Natural killer cell treated with Interleukin-12 subunit alpha and Interleukin-12 subunit beta and Interleukin-15 and Interleukin-18, amount 100 ng/mL, for 72 hours (primary cell): ENCODE results near the gene AHDC1. TPM values are rescaled to one million over a fixed set of nuclear protein-coding genes. Genes with fewer than 3 reads are reported as not detected.

Source experiments
- ATAC-seq, 2 donors: fragments of 150-1000 bp; cut with Tn5 transposase in 1 of 2; sonication (Bioruptor Pico), chemical (Tn5 transposase) in 1 of 2; 2 replicates each; pipeline ENCODE4 v1.10.0; 2021
- DNase-seq: peaks from one replicate; pipeline ENCODE4 v3.0.0; 2022; ENCODE audit warnings: low spot score
- H3K27ac Mint-ChIP-seq, 2 donors: 1 replicate in 1 of 2; 2 replicates in 1 of 2; pipeline ENCODE4 v1.8.0; 2022; ENCODE audit warnings: mixed read lengths in 2 of 2, mild to moderate bottlenecking in 1 of 2, moderate library complexity in 1 of 2
- H3K27me3 Mint-ChIP-seq, 2 donors: 1 replicate in 1 of 2; 2 replicates in 1 of 2; pipeline ENCODE4 v1.8.0; 2022; ENCODE audit warnings: mixed read lengths in 2 of 2
- H3K36me3 Mint-ChIP-seq: one replicate; pipeline ENCODE4 v1.8.0; 2022; ENCODE audit warnings: mixed read lengths
- H3K4me1 Mint-ChIP-seq, 2 donors: 1 replicate in 1 of 2; 2 replicates in 1 of 2; pipeline ENCODE4 v1.8.0; 2022; ENCODE audit warnings: low read depth in 2 of 2, mixed read lengths in 2 of 2, mild to moderate bottlenecking in 1 of 2
- H3K4me3 Mint-ChIP-seq: one replicate; pipeline ENCODE4 v1.8.0; 2022; ENCODE audit warnings: mixed read lengths
- H3K9me3 Mint-ChIP-seq: 2 replicates; pipeline ENCODE4 v1.8.0; 2022; ENCODE audit warnings: mixed read lengths
- total RNA-seq, 2 donors: library from RNA; stranded (reverse); gene quantifications; one replicate each; pipeline ENCODE4 v1.2.3, GENCODE V29; 2022

AHDC1 gene
- total RNA-seq, 2 donors from 2014 or later, result 38.8 to 42.9 TPM

DNA sequence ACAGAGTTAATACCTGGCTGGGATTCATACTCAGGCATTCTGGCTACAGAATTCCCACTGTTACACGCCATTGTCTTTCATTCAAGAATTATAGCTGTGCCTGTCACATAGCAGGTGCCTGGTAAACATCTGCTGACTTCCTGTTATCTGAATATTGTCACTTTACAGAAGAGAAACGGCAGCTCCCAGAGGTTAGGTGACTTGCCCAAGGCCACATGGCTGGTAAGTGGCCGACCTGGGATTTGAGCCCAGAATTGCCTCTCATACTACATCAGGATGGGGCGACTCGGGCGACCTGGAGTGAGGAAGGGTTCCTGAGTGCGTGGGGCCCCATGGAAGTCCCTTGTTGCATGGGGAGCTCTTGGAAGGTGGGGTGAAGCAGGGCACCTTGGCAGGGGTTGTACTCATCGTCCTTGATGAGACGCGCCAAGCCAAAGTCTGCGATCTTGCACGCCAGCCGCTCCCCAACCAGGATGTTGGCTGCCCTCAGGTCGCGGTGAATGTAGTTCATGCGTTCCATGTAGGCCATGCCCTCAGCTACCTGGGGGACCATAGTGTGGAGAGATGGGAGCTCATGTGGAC lies 10.2 kb upstream of the AHDC1 start:
- Mint-ChIP-seq H3K36me3 (peaks cover 5% of the 10 kb centered on the region), H3K4me1 (peaks cover 59 to 61% of the 10 kb centered on the region in 2 donors), H3K27ac (peak overlapping the region in 1 of 2 donors; percentile 41), H3K9me3 (no peaks in the 10 kb centered on the region), H3K27me3 (no peaks in the 10 kb centered on the region), H3K4me3 (no peak overlapping the region)
- ATAC-seq (no peak), DNase-seq (no peak)

DNA sequence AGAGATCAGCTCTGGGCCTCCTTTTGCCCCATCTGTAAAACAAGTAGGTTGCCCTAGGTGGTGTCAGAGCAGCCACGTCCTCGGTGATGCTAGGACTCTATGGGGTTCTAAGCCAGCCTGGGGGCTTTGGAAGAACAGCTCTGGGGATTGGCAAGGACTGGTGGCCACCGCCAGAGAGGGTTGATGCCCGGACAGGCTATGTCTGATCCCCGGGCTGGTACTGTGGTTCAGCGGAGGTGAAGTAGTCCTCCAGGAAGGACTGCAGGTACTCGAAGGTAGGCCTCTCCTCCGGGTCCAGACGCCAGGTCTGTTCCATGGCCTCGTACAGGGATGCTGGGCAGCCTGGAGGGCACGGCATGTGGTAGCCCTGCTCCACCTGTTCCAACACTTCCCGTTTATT lies 8.8 kb upstream of the AHDC1 start:
- H3K27me3 Mint-ChIP-seq, result no peaks in the 10 kb centered on the region
- no peaks in the 10 kb centered on the region for H3K9me3 Mint-ChIP-seq
- no peak for ATAC-seq
- H3K27ac Mint-ChIP-seq, result peak overlapping the region in 1 of 2 donors; percentile 48
- DNase-seq, result no peak
- H3K4me1 Mint-ChIP-seq, result peaks cover 44 to 51% of the 10 kb centered on the region in 2 donors
- H3K36me3 Mint-ChIP-seq, result peaks cover 5% of the 10 kb centered on the region
- H3K4me3 Mint-ChIP-seq, result no peak overlapping the region

DNA sequence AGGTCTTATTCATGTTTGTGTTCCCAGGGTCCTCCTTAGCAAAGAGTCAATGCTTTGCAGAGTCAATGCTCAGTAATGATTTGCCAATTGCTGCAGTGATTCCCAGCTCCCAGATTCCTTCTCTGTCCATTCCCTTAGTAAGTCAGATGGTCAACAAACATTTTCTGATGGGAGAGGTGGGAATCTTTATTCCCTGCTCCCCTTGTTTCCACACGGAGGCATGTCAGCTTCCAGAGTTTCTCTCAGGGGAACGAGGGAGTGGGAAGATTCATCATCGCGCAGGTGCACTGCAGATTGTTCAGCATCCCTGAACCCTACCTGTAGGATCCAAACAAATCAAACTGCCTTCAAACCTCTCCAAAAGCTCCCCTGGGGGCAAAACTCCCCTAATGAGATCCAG lies 7.5 kb upstream of the AHDC1 start:
- Mint-ChIP-seq H3K4me3 (no peak overlapping the region), H3K4me1 (peaks cover 38 to 52% of the 10 kb centered on the region in 2 donors), H3K27ac (peak overlapping the region in 1 of 2 donors; percentile 48), H3K9me3 (no peaks in the 10 kb centered on the region), H3K27me3 (no peaks in the 10 kb centered on the region), H3K36me3 (no peaks in the 10 kb centered on the region)
- DNase-seq, result no peak
- ATAC-seq, result no peak

DNA sequence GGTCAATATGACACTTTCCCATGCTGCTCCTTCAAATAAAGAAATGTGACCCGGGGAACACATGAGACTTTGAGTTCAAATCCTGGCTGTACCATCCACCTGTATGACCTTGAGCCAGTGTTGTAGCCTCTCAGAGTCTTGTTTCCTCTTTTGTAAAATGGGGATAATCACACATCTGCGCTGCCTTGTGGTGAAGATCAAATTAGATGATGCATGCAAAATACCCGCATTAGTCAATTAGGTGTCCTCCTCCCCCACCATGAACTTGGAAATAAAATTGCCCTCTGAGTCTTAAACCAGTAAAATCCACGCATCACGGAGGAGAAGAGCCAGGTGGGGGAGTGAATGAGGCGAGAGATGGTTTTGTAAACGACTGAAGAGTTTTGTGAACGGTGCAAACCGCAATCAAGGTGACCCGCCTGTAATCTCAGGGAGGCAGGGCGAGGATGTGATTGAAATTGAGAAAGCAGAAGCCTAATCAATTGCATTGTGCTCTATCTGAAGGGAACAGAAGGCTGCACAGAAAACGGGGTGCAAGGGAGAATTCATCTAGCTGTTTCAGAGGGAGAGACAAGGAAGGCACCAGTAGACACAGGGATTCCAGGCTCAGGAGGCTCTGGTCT lies 5.8 kb upstream of the AHDC1 start:
- H3K36me3 Mint-ChIP-seq, result no peaks in the 10 kb centered on the region
- ATAC-seq (no peak), DNase-seq (no peak)
- peaks cover 41 to 52% of the 10 kb centered on the region in 2 donors for H3K4me1 Mint-ChIP-seq
- no peak overlapping the region for H3K4me3 Mint-ChIP-seq
- H3K27me3 Mint-ChIP-seq, result no peaks in the 10 kb centered on the region
- no peaks in the 10 kb centered on the region for H3K9me3 Mint-ChIP-seq
- H3K27ac Mint-ChIP-seq, result no peak overlapping the region

DNA sequence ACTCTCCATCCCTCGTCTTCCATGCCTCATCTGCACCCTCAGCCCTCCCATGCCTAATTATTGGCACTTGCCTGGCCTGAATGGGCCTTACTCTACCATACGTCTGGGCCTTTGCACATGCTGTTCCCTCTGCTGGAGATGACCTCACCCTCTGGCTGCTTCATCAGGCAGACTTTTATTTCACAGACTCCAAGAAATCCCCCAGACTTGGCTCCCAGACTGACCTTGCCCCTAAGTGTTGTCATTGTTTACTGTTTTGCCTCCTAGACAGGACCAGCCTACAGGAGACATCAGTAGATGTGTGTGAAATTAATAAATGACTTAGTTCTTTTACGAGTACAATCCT lies 5.2 kb upstream of the AHDC1 start:
- ATAC-seq (no peak), DNase-seq (no peak)

DNA sequence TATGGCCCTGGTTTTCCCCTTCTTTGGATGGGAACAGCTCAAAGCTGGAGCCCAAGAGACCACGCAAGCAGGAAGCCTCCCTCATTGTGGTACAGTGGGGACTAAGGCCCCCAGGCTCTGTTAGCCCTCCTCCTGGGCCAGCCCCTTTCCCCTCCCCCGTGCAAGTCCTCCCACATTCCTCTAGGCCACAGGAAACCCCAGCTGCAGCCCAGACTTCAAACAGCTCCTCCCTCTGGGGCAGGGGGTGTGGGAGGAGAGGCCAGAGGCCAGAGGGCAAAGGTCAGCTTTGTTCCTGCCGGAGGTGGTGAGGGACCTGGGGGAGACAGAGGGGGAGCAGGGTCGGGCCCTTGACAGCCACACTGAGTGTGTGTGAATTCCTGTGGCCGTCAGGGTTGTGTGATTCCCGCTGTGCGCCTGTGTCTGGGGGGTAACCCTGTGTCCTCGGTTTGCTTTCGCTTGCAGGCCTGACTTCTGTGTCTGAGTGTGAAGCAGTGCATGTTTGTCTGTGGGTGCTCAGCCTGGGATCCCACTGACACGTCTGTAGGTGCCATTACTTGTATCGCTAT lies 3.4 kb upstream of the AHDC1 start:
- Mint-ChIP-seq H3K4me3 (peak overlapping the region; percentile 26), H3K4me1 (peaks cover 28 to 46% of the 10 kb centered on the region in 2 donors)
- ATAC-seq, result peak; percentile 35 to 70

More for the DNA sequence above, 5.2 kb upstream of the AHDC1 start:
- Mint-ChIP-seq H3K9me3 (no peaks in the 10 kb centered on the region), H3K27me3 (no peaks in the 10 kb centered on the region), H3K4me3 (no peak overlapping the region), H3K36me3 (no peaks in the 10 kb centered on the region), H3K27ac (no peak overlapping the region), H3K4me1 (peaks cover 37 to 53% of the 10 kb centered on the region in 2 donors)

DNA sequence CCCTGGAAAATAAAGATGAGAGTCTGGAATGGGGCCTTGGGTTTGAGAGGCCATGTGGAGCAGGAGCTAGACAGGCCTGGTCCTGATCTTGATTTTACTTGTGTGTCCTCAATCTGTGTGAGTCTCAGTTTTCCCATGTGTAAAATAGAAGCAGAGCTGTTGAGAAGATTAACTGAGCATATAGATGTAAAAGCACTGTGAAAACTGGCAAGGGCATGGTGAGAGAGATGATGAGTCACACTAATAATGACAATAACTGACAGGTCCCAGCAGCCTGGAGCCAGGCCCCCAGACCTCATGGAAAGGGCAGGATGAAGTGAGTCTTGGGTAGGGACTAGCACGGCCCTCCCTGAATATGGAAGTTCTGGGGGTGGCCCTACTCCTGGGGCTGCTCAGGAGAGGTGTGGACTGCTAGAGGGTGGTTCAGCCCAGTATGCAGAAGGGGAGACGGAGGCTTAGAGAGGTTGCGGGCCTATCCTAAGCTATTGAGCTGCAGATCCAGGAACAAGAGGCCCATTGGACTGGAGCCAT lies 2.8 kb upstream of the AHDC1 start:
- no peaks in the 10 kb centered on the region for H3K27me3 Mint-ChIP-seq
- DNase-seq (no peak), ATAC-seq (no peak)
- peak overlapping the region; percentile 58 for H3K4me3 Mint-ChIP-seq
- no peaks in the 10 kb centered on the region for H3K9me3 Mint-ChIP-seq
- peaks cover 23 to 44% of the 10 kb centered on the region in 2 donors for H3K4me1 Mint-ChIP-seq
- H3K27ac Mint-ChIP-seq, result no peak overlapping the region
- H3K36me3 Mint-ChIP-seq, result no peaks in the 10 kb centered on the region

More for the DNA sequence above, 3.4 kb upstream of the AHDC1 start:
- no peak overlapping the region for H3K27ac Mint-ChIP-seq
- no peaks in the 10 kb centered on the region for H3K27me3 Mint-ChIP-seq
- no peaks in the 10 kb centered on the region for H3K9me3 Mint-ChIP-seq
- H3K36me3 Mint-ChIP-seq, result no peaks in the 10 kb centered on the region
- DNase-seq, result peak; percentile 85

DNA sequence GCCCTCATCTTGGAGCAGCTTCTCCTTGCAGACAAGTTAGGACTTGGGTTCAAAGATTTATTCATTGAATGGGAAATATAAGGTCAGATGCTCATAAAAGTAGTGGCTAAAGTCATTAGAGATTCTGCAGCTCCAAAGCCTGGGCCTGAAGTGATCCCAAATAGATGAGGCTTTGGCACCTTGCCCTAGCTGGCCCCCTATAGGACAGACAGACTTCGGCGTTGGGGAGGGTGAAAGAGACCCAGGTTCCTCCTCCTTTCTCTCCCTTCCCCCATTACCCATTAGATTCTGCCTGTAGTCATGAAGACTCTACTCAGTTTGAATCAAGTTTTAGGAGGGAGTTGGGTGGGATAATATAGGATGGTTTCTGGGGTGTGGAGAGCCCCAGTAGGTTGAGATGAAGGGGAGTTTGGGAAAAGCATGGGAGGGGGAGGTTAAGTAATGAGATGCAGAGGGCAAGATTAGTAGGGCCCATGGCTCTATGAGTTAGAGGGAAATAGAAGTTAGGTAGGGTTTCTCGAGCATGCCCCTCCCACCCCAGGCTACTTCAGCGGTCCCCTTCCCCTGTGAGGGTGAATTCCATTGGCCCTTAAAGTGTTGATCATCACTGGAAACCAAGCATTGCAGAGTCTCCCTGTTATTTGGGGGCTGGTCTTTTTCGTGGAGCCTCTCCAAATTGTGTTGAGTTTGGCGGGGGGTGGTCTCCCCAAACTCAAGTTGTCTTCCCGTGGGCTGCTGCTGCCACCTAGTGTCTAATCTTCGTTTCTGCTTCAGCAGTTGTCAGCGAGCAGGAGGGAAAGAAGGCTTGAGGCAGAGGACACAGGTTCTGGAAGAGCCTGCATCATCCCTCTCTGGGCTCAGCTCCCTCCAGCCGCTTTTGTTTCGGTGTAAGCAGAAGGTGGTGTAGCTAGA lies 2.1 kb upstream of the AHDC1 start:
- H3K4me1 Mint-ChIP-seq, result peaks cover 27 to 45% of the 10 kb centered on the region in 2 donors
- peak overlapping the region; percentile 94 for H3K4me3 Mint-ChIP-seq
- no peaks in the 10 kb centered on the region for H3K27me3 Mint-ChIP-seq
- DNase-seq, result no peak
- ATAC-seq, result no peak
- no peaks in the 10 kb centered on the region for H3K36me3 Mint-ChIP-seq
- no peak overlapping the region for H3K27ac Mint-ChIP-seq
- H3K9me3 Mint-ChIP-seq, result no peaks in the 10 kb centered on the region

DNA sequence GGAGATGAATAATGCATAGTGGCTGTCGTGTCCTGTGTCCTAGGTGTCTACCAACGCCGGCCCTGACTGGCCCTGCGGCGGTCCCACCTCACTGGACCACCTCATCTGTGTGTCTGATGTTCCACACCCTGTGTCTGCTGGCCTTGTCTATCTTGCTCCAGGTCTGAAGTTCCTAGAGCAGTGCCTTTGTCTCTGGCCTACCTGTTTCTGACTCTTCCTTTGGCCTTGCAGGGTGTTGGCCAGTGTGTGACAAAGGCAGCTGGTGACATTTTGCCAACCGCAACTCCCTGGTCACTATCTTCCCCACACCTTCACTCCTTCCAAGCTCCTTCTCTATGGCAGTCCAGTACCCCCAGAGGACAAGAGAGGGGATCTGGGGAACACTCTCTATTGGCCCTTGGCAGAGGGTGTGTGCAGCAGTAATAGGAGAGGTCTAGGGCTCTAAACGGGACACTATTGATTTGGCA lies 1.4 kb upstream of the AHDC1 start:
- peaks cover 34 to 48% of the 10 kb centered on the region in 2 donors for H3K4me1 Mint-ChIP-seq
- H3K36me3 Mint-ChIP-seq, result no peaks in the 10 kb centered on the region
- ATAC-seq, result no peak
- no peak for DNase-seq
- no peaks in the 10 kb centered on the region for H3K27me3 Mint-ChIP-seq
- no peak overlapping the region for H3K27ac Mint-ChIP-seq
- H3K4me3 Mint-ChIP-seq, result peak overlapping the region; percentile 94
- H3K9me3 Mint-ChIP-seq, result no peaks in the 10 kb centered on the region

DNA sequence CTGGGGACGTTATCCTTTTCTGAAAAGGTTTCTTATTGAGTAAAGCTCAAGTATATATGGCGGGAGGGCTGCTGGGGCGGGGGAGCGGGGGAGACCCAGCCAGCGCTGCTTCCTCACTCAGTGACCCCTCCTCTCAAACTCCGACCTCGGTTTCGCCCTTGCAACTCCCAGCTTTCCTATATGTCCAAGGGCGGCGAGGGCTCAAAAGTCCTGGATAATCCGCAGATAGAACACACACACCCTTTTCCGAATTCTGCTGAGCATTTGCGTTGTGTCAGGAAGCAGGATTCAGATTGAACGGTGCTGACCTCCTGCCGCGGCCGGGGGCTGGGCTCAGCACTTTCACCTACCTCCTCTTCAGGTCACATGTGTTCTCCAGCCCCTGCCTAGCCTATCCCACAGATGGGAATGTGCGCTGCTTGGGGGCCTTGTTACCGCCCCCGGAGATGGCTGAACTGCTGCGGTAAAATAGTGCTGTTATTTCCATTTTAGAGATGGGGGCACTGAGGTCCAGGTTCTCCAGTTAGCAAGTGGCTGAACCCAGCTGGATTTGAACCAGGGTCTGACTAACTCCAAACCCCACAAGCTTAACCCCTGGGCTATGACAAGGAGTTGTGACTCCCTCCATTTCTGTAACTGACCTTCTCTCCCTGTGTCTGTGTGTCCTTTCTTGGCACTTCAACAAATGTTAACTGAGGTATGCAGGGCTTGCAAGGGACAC lies 795 bp upstream of the AHDC1 start:
- Mint-ChIP-seq H3K27me3 (no peaks in the 10 kb centered on the region), H3K4me1 (peaks cover 40 to 54% of the 10 kb centered on the region in 2 donors), H3K9me3 (no peaks in the 10 kb centered on the region), H3K4me3 (peak overlapping the region; percentile 94), H3K27ac (no peak overlapping the region), H3K36me3 (no peaks in the 10 kb centered on the region)
- DNase-seq, result no peak
- ATAC-seq, result no peak

DNA sequence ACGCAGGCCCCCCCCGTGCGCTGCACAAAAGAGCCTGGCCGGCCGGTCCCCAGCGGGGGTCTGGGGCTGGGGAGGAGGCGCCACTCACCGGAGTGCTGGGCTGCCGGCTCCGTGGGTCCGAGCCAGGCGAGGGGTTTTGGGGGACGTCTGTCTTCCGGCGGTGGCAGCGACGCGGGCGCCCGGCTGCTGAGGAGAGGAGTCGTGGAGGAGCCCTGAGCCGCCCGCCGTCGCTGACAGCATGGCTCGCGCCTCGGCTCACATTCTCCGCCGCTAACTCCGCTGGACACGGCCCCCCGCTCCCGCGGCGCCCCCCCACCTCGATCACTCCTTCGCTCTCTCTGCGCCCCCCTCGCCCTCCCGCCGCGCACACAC lies 649 bp downstream of the AHDC1 start:
- DNase-seq (no peak), ATAC-seq (peak; percentile 0 to 15)
- Mint-ChIP-seq H3K9me3 (no peaks in the 10 kb centered on the region), H3K27me3 (no peaks in the 10 kb centered on the region), H3K36me3 (no peaks in the 10 kb centered on the region), H3K4me3 (peak overlapping the region; percentile 94), H3K27ac (peak overlapping the region in 1 of 2 donors; percentile 54), H3K4me1 (peaks cover 45 to 63% of the 10 kb centered on the region in 2 donors)

DNA sequence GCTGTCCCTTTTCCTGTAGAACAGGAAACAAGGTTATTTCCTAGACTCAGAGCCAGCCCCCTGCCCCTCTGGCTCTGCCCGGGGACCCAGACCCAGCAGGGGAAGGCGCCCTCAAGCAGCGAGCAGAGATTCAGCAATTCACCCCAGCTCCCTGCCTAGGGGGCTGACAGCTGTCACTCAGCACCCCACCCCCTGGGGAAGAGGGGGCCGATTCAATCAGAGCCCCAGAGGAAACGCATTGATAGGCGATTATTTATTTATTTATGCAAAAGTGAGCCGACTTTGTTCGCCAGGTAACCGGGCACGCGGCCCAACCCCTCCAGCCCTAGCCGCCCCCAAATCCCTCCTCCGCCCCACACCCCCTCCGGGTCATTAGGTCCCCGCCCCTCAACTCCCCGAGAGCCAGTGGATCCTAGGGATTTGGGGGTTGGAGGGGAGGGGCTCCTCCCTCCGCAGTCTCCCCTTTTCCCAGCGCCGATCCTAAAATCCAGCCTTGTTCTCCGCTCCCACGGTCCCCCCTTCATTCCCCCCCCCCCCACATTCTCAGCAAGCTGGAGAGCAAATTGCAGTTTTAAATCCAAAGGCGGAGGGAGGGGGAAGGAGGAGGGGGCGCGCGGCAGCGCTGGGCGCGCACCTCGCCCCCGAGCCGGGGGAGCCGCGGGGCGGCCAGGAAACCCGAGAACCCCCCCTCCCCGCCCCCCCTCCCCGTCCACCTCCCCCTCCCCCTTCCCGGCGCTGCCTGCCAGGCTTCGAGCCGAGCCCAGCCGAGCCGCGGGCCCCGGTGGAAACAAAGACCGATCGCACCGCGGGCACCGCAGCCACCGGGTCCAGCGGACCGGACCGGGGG lies 1.3 kb downstream of the AHDC1 start:
- H3K9me3 Mint-ChIP-seq, result no peaks in the 10 kb centered on the region
- no peaks in the 10 kb centered on the region for H3K27me3 Mint-ChIP-seq
- ATAC-seq (no peak), DNase-seq (no peak)
- H3K4me3 Mint-ChIP-seq, result peak overlapping the region; percentile 94
- peaks cover 45 to 67% of the 10 kb centered on the region in 2 donors for H3K4me1 Mint-ChIP-seq
- H3K36me3 Mint-ChIP-seq, result no peaks in the 10 kb centered on the region
- H3K27ac Mint-ChIP-seq, result peak overlapping the region in 1 of 2 donors; percentile 86
